NT2/D1 (cell line): ENCODE results near the gene UBXN2A.

Experiments used
- DNase-seq: peaks from one replicate; pipeline ENCODE4 v3.0.0-alpha.2; 2011; ENCODE audit warnings: low read depth, low spot score
- H3K27me3 ChIP-seq: 2 replicates; pipeline ENCODE4 v1.6.0; 2011; ENCODE audit warnings: mild to moderate bottlenecking; ENCODE audit not compliant: insufficient read length, insufficient read depth
- H3K36me3 ChIP-seq: 2 replicates; pipeline ENCODE4 v1.6.1; 2011; ENCODE audit warnings: mild to moderate bottlenecking, low read length, mixed read lengths; ENCODE audit not compliant: insufficient read depth, insufficient read length
- H3K4me1 ChIP-seq: 2 replicates; pipeline ENCODE4 v1.5.1; 2011; ENCODE audit not compliant: insufficient read depth, insufficient read length
- H3K4me3 ChIP-seq: 2 replicates; pipeline ENCODE4 v1.5.1; 2011; ENCODE audit warnings: low read depth; ENCODE audit not compliant: insufficient read length
- H3K9ac ChIP-seq: 2 replicates; pipeline ENCODE4 v1.6.0; 2011; ENCODE audit warnings: low read depth; ENCODE audit not compliant: insufficient read length
- H3K9me3 ChIP-seq: 2 replicates; pipeline ENCODE4 v1.5.1; 2011; ENCODE audit warnings: mild to moderate bottlenecking, low read length; ENCODE audit not compliant: insufficient read depth
- SUZ12 ChIP-seq: IDR thresholded peaks from 2 replicates; pipeline ENCODE4 v1.6.1; 2011; ENCODE audit not compliant: insufficient read length, insufficient read depth; ENCODE audit errors: extremely low read depth
- YY1 ChIP-seq: IDR thresholded peaks from 2 replicates; pipeline ENCODE4 v1.6.1; 2011; ENCODE audit not compliant: insufficient read length, insufficient read depth
- ZNF274 ChIP-seq: IDR thresholded peaks from 2 replicates; pipeline ENCODE4 v1.6.1; 2011; ENCODE audit warnings: mild to moderate bottlenecking, low read depth, low read length

The UBXN2A gene

DNA sequence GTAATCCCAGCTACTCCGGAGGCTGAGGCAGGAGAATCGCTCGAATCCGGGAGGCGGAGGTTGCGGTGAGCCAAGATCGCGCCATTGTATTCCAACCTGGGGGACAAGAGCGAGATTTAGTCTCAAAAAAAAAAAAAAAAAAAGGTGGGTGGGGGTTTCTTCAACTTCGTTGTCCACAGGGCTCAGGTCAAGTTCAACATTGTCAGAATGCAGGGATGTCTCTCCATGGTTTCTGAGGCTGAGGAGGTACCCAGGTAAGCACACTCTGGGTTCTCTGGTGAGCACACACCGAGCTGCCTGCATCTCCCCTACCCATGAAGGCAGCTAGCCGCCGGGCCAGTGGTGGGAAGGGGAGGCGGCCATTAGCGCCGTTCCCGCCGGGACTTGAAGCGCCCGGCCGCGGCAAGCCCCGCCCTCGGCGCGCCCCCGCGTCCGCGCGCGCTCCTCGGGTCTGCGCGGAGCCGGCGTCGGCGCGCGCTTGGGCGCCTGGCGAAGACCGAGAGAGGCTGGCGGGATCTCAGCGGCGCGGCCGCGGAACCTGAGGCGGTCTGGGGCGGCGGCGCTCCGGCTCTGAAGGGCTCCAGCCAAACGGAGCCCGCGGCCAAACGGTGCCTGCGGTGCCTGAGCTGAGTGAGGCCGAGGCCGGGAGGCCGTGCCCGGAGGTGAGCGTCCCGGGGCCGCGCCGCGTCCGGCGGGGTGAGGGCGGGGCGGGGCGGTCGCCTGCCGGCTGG is at the start of gene UBXN2A:
Gene UBXN2A, plus strand, starts transcription at position 477 of the 731 bp plus-strand sequence. CDS start 17,852 bp downstream, outside the sequence.
- TF ChIP-seq YY1 (peak; percentile 54), ZNF274 (no peak), SUZ12 (no peak)
- Histone ChIP-seq H3K4me3 (peak within 1 kb of the TSS; percentile 72), H3K4me1 (no peaks in the 10 kb centered on the region), H3K36me3 (peaks cover 9% of the 10 kb centered on the region), H3K27me3 (no peaks in the 10 kb centered on the region), H3K9ac (peak within 1 kb of the TSS; percentile 90), H3K9me3 (no peaks in the 10 kb centered on the region)
- peak; percentile 78 for DNase-seq

GRCh38 chr2:23900133-23900532 is 40.1 kb upstream of the UBXN2A start:
- no peaks in the 10 kb centered on the region for H3K27me3 ChIP-seq
- no peak overlapping the region for H3K9ac ChIP-seq
- H3K4me1 ChIP-seq: no peaks in the 10 kb centered on the region
- H3K36me3 ChIP-seq: no peaks in the 10 kb centered on the region
- no peak overlapping the region for H3K4me3 ChIP-seq
- peaks cover 6% of the 10 kb centered on the region; the same call in 1 of the 2 replicates for H3K9me3 ChIP-seq
- DNase-seq: no peak
- TF ChIP-seq YY1 (no peak), ZNF274 (no peak), SUZ12 (no peak)

- H3K9ac ChIP-seq: no peak overlapping the region
- no peak for DNase-seq
These were observed 39.5 kb upstream of the UBXN2A start for GRCh38 chr2:23900541-23901322.

DNA sequence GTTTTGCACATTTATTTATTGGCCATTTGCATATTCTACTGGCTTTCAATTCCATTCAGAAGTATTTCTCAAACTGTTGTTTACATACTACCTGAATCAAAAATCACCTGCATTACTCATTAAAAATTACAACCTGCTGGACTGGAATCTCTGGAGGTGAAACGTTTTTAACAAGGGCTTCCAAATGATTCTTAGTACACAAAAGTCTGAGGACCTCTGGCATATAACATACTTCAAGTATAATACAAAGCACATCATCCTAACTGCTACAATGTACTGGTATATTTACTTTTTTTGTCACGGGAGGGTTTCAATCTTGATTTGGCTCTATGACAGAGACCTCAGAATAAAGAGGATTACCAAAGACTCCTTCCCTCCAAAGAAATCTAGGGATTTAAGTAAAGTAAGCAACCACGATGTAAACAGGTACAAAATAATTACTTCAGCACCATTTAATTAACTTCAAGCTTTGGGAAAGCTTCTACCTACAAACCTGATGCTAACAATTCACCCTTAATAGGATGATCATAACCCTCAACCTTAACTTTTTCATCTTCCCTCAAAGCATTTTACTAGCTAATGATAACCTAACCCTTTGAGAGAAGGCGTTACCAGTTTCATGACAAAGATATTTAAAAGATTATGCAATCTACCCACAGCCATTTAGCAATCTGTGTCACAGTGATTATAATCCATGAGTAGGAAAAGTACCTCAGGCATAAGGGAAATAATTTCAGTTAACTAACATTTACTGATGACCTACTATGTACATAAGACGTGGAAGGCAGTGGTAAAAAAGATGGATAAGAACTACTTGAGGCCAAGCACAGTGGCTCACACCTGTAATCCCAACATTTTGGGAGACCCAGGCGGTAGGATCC is 38.1 kb upstream of the UBXN2A start:
- no peak overlapping the region for H3K9ac ChIP-seq

More at GRCh38 chr2:23900541-23901322, 39.5 kb upstream of the UBXN2A start:
- H3K9me3 ChIP-seq: peaks cover 6% of the 10 kb centered on the region; the same call in 1 of the 2 replicates
- H3K4me1 ChIP-seq: no peaks in the 10 kb centered on the region
- no peaks in the 10 kb centered on the region for H3K36me3 ChIP-seq
- no peak for TF ChIP-seq SUZ12
- no peak for TF ChIP-seq ZNF274
- TF ChIP-seq YY1: no peak
- H3K27me3 ChIP-seq: no peaks in the 10 kb centered on the region
- no peak overlapping the region for H3K4me3 ChIP-seq

DNA sequence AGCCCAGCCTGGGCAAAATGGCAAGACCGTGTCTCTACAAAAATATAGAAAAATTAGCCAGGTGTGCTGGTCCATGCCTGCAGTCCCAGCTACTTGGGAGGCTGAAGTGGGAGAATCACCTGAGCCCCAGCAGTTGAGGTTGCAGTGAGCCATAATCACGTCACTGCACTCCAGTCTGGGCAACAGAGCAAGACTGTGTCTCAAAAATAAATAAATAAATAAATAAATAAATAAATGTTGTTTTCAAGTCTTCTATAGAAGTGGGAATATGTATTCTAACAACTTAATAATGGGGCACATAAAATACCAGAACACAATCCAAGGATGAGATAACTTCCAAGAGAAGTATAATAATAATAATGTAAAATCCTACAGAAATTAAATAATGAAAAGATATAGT is 37.2 kb upstream of the UBXN2A start:
- no peak for DNase-seq
- Histone ChIP-seq H3K9me3 (peaks cover 5% of the 10 kb centered on the region; the same call in 1 of the 2 replicates), H3K36me3 (no peaks in the 10 kb centered on the region), H3K4me3 (no peak overlapping the region), H3K9ac (no peak overlapping the region), H3K27me3 (no peaks in the 10 kb centered on the region), H3K4me1 (no peaks in the 10 kb centered on the region)
- TF ChIP-seq SUZ12: no peak
- no peak for TF ChIP-seq YY1
- TF ChIP-seq ZNF274: no peak

More for the DNA sequence above, 38.1 kb upstream of the UBXN2A start:
- H3K27me3 ChIP-seq: no peaks in the 10 kb centered on the region
- no peak overlapping the region for H3K4me3 ChIP-seq
- H3K4me1 ChIP-seq: no peaks in the 10 kb centered on the region
- peaks cover 6% of the 10 kb centered on the region; the same call in 1 of the 2 replicates for H3K9me3 ChIP-seq
- no peaks in the 10 kb centered on the region for H3K36me3 ChIP-seq
- no peak for TF ChIP-seq YY1
- no peak for TF ChIP-seq ZNF274
- TF ChIP-seq SUZ12: no peak
- DNase-seq: no peak

DNA sequence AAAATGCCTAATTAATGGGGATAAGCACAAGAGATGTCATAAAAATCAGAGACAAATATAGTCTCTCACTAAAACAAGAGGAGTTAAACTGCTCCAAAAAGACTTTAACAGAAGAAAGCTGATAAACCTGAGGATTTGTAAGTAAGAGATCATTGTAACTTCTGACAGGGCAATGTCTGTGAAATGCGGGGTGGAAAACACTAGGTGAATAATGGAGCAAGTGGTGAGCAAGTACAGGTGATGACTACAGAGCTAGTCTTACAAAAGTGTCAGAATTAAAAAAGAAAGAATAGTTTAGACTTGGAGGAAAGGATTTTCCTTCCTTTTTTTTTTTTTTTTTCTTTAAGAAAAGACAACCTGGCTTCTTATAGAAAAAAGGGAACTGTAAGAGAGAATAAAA is 36.0 kb upstream of the UBXN2A start:
- H3K4me3 ChIP-seq: no peak overlapping the region
- no peak for DNase-seq
- no peak for TF ChIP-seq ZNF274
- TF ChIP-seq SUZ12: no peak
- TF ChIP-seq YY1: no peak
- H3K9me3 ChIP-seq: no peaks in the 10 kb centered on the region
- no peaks in the 10 kb centered on the region for H3K4me1 ChIP-seq
- H3K36me3 ChIP-seq: no peaks in the 10 kb centered on the region
- no peak overlapping the region for H3K9ac ChIP-seq
- no peaks in the 10 kb centered on the region for H3K27me3 ChIP-seq
